A549 (cell line): ENCODE data around the gene PPP2R2D. TPM values are rescaled to one million over a fixed set of nuclear protein-coding genes. Genes with fewer than 3 reads are reported as not detected.

Source experiments
- ATAC-seq, 2 experiments: fragments of 200-7000 bp in 1 of 2; fragments of >200 bp in 1 of 2; cut with Nextera tagmentation in 1 of 2; cut with Tn5 transposase in 1 of 2; 3 replicates each; pipeline versions ENCODE4 v1.8.0 to v1.9.1; 2018 to 2020; ENCODE audit warnings: mild to moderate bottlenecking in 1 of 2, moderate library complexity in 1 of 2
- CTCF ChIA-PET: fragments of 300-600 bp; sonication (Branson Sonifier 250); formaldehyde crosslinking; extraction: SDS; loops from one replicate; lab custom pipeline; 2021; ENCODE audit warnings: antibody characterized with exemption, inconsistent platforms; lab: Yijun Ruan, JAX
- POLR2A ChIA-PET: fragments of 350-600 bp; formaldehyde crosslinking; extraction: SDS; loops from one replicate; lab custom pipeline; 2021; ENCODE audit warnings: antibody characterized with exemption, inconsistent platforms; lab: Yijun Ruan, JAX
- DNase-seq, 2 experiments: peaks; one replicate each; pipeline versions ENCODE4 v3.0.0 to v3.0.0-alpha.2; 2011 to 2016; ENCODE audit warnings: low read depth in 1 of 2, low spot score in 1 of 2
- FAIRE-seq: peaks from 2 replicates; lab custom pipeline; 2011; peaks lifted over from hg19 to GRCh38; lab: Jason Lieb, UNC
- H3K27ac ChIP-seq, 2 experiments: fragments of >200 bp; sonication (Bioruptor Twin); formaldehyde crosslinking; 3 replicates each; pipeline ENCODE4 v1.5.1; 2016 to 2017
- H3K4me1 ChIP-seq: fragments of >200 bp; sonication (Bioruptor Twin); formaldehyde crosslinking; 3 replicates; pipeline ENCODE4 v1.6.1; 2016
- H3K4me2 ChIP-seq: fragments of >200 bp; sonication (Bioruptor Twin); formaldehyde crosslinking; 3 replicates; pipeline ENCODE4 v1.6.1; 2016
- H3K4me3 ChIP-seq: fragments of >200 bp; sonication (Bioruptor Twin); formaldehyde crosslinking; 3 replicates; pipeline ENCODE4 v1.5.1; 2016
- H3K9me3 ChIP-seq: fragments of >200 bp; sonication (Bioruptor Twin); formaldehyde crosslinking; 3 replicates; pipeline ENCODE4 v1.6.1; 2016
- ATOH8 ChIP-seq: fragments of 250-450 bp; sonication (Bioruptor Pico); IDR thresholded peaks from 2 replicates; pipeline ENCODE4 v1.5.0; 2020; ENCODE audit warnings: low read depth, mild to moderate bottlenecking, moderate library complexity
- CBX2 ChIP-seq: fragments of 200-600 bp; sonication (generic); IDR thresholded peaks from 2 replicates; pipeline ENCODE4 v1.6.1; 2016; ENCODE audit warnings: low read depth, mild to moderate bottlenecking, borderline replicate concordance
- CBX8 ChIP-seq: fragments of 200-600 bp; sonication (generic); IDR thresholded peaks from 2 replicates; pipeline ENCODE4 v1.6.1; 2016
- CEBPB ChIP-seq, 2 experiments: fragments of >200 bp in 1 of 2; sonication (Bioruptor Twin) in 1 of 2; formaldehyde crosslinking in 1 of 2; IDR thresholded peaks; 2 replicates each; pipeline ENCODE4 v1.6.1; 2012 to 2016
- CHD2 ChIP-seq: fragments of 150-350 bp; IDR thresholded peaks from 2 replicates; pipeline ENCODE4 v1.6.1; 2014; ENCODE audit warnings: low read length; ENCODE audit not compliant: partially characterized antibody
- CTCF ChIP-seq: fragments of >200 bp; sonication (Bioruptor Twin); formaldehyde crosslinking; IDR thresholded peaks from 3 replicates; pipeline ENCODE4 v1.5.1; 2016
- EHMT2 ChIP-seq: fragments of 200-600 bp; sonication (generic); IDR thresholded peaks from 2 replicates; pipeline ENCODE4 v1.6.1; 2016; ENCODE audit warnings: antibody characterized with exemption, low read depth, mild to moderate bottlenecking, moderate library complexity
- FOSB ChIP-seq: fragments of 250-450 bp; sonication (Bioruptor Pico); IDR thresholded peaks from 2 replicates; pipeline ENCODE4 v1.5.0; 2020; ENCODE audit warnings: mild to moderate bottlenecking, moderate library complexity
- FOSL2 ChIP-seq, 2 experiments: fragments of 450-650 bp in 1 of 2; fragments of >200 bp in 1 of 2; sonication (Bioruptor Twin) in 1 of 2; formaldehyde crosslinking; IDR thresholded peaks; 2 replicates each; pipeline versions ENCODE4 v1.5.0 to v1.6.1; 2016 to 2020; ENCODE audit warnings: mild to moderate bottlenecking in 1 of 2, moderate library complexity in 1 of 2
- GATA3 ChIP-seq: IDR thresholded peaks from 2 replicates; pipeline ENCODE4 v1.6.1; 2012; ENCODE audit warnings: borderline replicate concordance
- HES2 ChIP-seq: fragments of >200 bp; sonication (Bioruptor Twin); formaldehyde crosslinking; IDR thresholded peaks from 2 replicates; pipeline ENCODE4 v1.6.1; 2016
- HEYL ChIP-seq: fragments of 250-450 bp; sonication (Bioruptor Pico); IDR thresholded peaks from 2 replicates; pipeline ENCODE4 v1.8.0; 2021; ENCODE audit warnings: mild to moderate bottlenecking, moderate library complexity
- HOXB13 ChIP-seq: fragments of 250-450 bp; sonication (Bioruptor Pico); IDR thresholded peaks from 2 replicates; pipeline ENCODE4 v1.5.0; 2020; ENCODE audit warnings: low read depth, mild to moderate bottlenecking, moderate library complexity
- KDM1A ChIP-seq: fragments of 200-600 bp; sonication (generic); IDR thresholded peaks from 2 replicates; pipeline ENCODE4 v1.6.1; 2016; ENCODE audit warnings: low read depth, mild to moderate bottlenecking
- MAFK ChIP-seq: fragments of 450-650 bp; IDR thresholded peaks from 2 replicates; pipeline ENCODE4 v1.6.1; 2014; ENCODE audit not compliant: partially characterized antibody
- MYC ChIP-seq: IDR thresholded peaks from 2 replicates; pipeline ENCODE4 v1.6.1; 2012; ENCODE audit warnings: mild to moderate bottlenecking, inconsistent platforms, low read length, improper control_type of control experiment, borderline replicate concordance
- NPAS2 ChIP-seq: fragments of 250-450 bp; sonication (Bioruptor Pico); IDR thresholded peaks from 2 replicates; pipeline ENCODE4 v1.8.0; 2022; ENCODE audit warnings: mild to moderate bottlenecking, moderate library complexity, borderline replicate concordance
- NR3C1 ChIP-seq: fragments of >200 bp; sonication (Bioruptor Twin); formaldehyde crosslinking; IDR thresholded peaks from 3 replicates; pipeline ENCODE4 v1.6.1; 2017
- POLR2A ChIP-seq: IDR thresholded peaks from 2 replicates; pipeline ENCODE4 v1.6.1; 2012; ENCODE audit warnings: mild to moderate bottlenecking, low read length
- REST ChIP-seq: fragments of 200-600 bp; sonication (generic); IDR thresholded peaks from 2 replicates; pipeline ENCODE4 v1.6.1; 2016; ENCODE audit warnings: antibody characterized with exemption, mild to moderate bottlenecking, moderate library complexity
- RNF2 ChIP-seq: fragments of 200-600 bp; sonication (generic); IDR thresholded peaks from 2 replicates; pipeline ENCODE4 v1.6.1; 2016; ENCODE audit warnings: low read depth, mild to moderate bottlenecking, antibody characterized with exemption, moderate library complexity, borderline replicate concordance
- SMC3 ChIP-seq: fragments of >200 bp; sonication (Bioruptor Twin); formaldehyde crosslinking; IDR thresholded peaks from 3 replicates; pipeline ENCODE4 v1.6.1; 2018; ENCODE audit warnings: inconsistent platforms
- TFCP2L1 ChIP-seq: fragments of 250-450 bp; sonication (Bioruptor Pico); IDR thresholded peaks from 2 replicates; pipeline ENCODE4 v1.5.0; 2021; ENCODE audit warnings: mild to moderate bottlenecking
- USF2 ChIP-seq: fragments of 450-650 bp; IDR thresholded peaks from 2 replicates; pipeline ENCODE4 v1.6.1; 2014; ENCODE audit warnings: antibody characterized with exemption
- WGBS: methylation state at CpG from one replicate; pipeline ENCODE4 v1.1.6; 2017; ENCODE audit errors: missing lambda C conversion rate; 5-methylcytosine and 5-hydroxymethylcytosine counted together
- polyA plus RNA-seq, 4 experiments: library from polyadenylated mRNA; depleted of rRNA in 3 of 4; stranded (reverse); fragments of >200 nt; fragmentation: RNase III in 1 of 4; extraction: RNeasy Plus Mini Kit Qiagen cat#74134 plus additional on column Dnase treatment in 1 of 4; gene quantifications; 2 replicates in 3 of 4; 3 replicates in 1 of 4; pipeline ENCODE4 v1.2.3, GENCODE V29; 2011 to 2017

PPP2R2D gene
- polyA plus RNA-seq, 2 of the 4 experiments (the other 2 are of a cell fraction) = 23.9 to 36.0 TPM

GRCh38 chr10:131933696-131934086 is 32.9 kb downstream of the PPP2R2D start:
- H3K27ac ChIP-seq = no peak overlapping the region
- DNase-seq = no peak
- no peak for TF ChIP-seq CBX2
- TF ChIP-seq NR3C1 = no peak
- TF ChIP-seq CHD2 = no peak
- no peak for TF ChIP-seq GATA3
- TF ChIP-seq HES2 = no peak
- no peak for TF ChIP-seq MAFK
- no peak for TF ChIP-seq HOXB13 (CRISPR knock-in tag)
- POLR2A ChIA-PET = no interaction called here
- no peak for FAIRE-seq
- no peak for ATAC-seq
- H3K4me3 ChIP-seq = no peak overlapping the region
- peaks cover 6% of the 10 kb centered on the region; the same call in 2 of the 3 replicates for H3K4me1 ChIP-seq
- 92% methylated on average over 2 of the region's 2 CpGs for WGBS
- no peak overlapping the region for H3K4me2 ChIP-seq
- CTCF ChIA-PET = interaction anchor here (1.0 to 1.1 kb wide), 2 partner anchors 9 to 29 kb away, joined by 3 read pairs; no protein-coding TSS in a partner anchor
- H3K9me3 ChIP-seq = no peaks in the 10 kb centered on the region

- TF ChIP-seq FOSB (CRISPR knock-in tag) = no peak
- TF ChIP-seq ATOH8 (CRISPR knock-in tag) = no peak
- no peak for TF ChIP-seq RNF2
- no peak for TF ChIP-seq USF2
- no peak for TF ChIP-seq CEBPB (IDR thresholded peaks at IDR 0.05)
- no peak for TF ChIP-seq POLR2A
- TF ChIP-seq NPAS2 (CRISPR knock-in tag) = no peak
- no peak for TF ChIP-seq EHMT2
- TF ChIP-seq CBX8 = no peak
- no peak for TF ChIP-seq CHD2
- no peak for TF ChIP-seq REST
- no peak for TF ChIP-seq FOSL2 (IDR thresholded peaks at IDR 0.05)
- no peak for TF ChIP-seq FOSL2 (CRISPR knock-in tag; IDR thresholded peaks at IDR 0.05)
- no peak for TF ChIP-seq MYC
- no peak for TF ChIP-seq HOXB13 (CRISPR knock-in tag)
- no peak for TF ChIP-seq TFCP2L1 (CRISPR knock-in tag)
- no peak for TF ChIP-seq CTCF
- TF ChIP-seq KDM1A = no peak
- TF ChIP-seq HEYL (CRISPR knock-in tag) = no peak
- TF ChIP-seq SMC3 = no peak
- Histone ChIP-seq H3K4me2 (no peak overlapping the region), H3K4me3 (no peak overlapping the region), H3K4me1 (peaks cover 6% of the 10 kb centered on the region; the same call in 1 of the 3 replicates), H3K9me3 (no peaks in the 10 kb centered on the region), H3K27ac (no peak overlapping the region)
- no peak for FAIRE-seq
- DNase-seq = no peak
- ChIA-PET CTCF (interaction anchor here (0.8 to 0.9 kb wide), 2 partner anchors 12 to 208 kb away, joined by 3 read pairs; no protein-coding TSS in a partner anchor), POLR2A (no interaction called here)
- WGBS = 96% methylated on average over 8 of the region's 8 CpGs
- no peak for ATAC-seq
These were observed 34.0 kb downstream of the PPP2R2D start for GRCh38 chr10:131934769-131935168.
